ENCODE results near the gene EFS.

GRCh38 chr14:23335623-23336022, 29.3 kb downstream of the EFS start:
- TF ChIP-seq GATA2 (IDR thresholded peaks at IDR 0.05; ENCODE audit: low read depth, low read length) (no peak), GATA3 (IDR thresholded peaks at IDR 0.05; ENCODE audit: low read depth, low read length) (no peak)

Measured in SH-SY5Y (cell line).